Adipose tissue (tissue), 3 donors: ENCODE results near the gene HUS1B. TPM values are rescaled to one million over a fixed set of nuclear protein-coding genes. Genes with fewer than 3 reads are reported as not detected.

Source experiments
- H3K27ac ChIP-seq: one replicate; pipeline ENCODE4 v1.5.1; 2013; ENCODE audit warnings: low read depth, low read length
- WGBS, 3 donors: extraction: QIAGEN DNeasy Blood & Tissue Kit; methylation state at CpG; one replicate each; pipeline ENCODE4 v1.1.7; 2013; 5-methylcytosine and 5-hydroxymethylcytosine counted together
- polyA plus RNA-seq, 3 donors: library from polyadenylated mRNA; stranded (reverse); fragments of 200-250 nt; gene quantifications; one replicate each; pipeline ENCODE4 v1.2.3, GENCODE V29; 2013
- donor health status: healthy with polysubstance abuse.
- donor health status: Bipolar disorder and iron deficiency.
- donor health status: healthy.

The HUS1B gene
- polyA plus RNA-seq, 3 donors: 0.09 to 0.64 (median 0.56) TPM

DNA sequence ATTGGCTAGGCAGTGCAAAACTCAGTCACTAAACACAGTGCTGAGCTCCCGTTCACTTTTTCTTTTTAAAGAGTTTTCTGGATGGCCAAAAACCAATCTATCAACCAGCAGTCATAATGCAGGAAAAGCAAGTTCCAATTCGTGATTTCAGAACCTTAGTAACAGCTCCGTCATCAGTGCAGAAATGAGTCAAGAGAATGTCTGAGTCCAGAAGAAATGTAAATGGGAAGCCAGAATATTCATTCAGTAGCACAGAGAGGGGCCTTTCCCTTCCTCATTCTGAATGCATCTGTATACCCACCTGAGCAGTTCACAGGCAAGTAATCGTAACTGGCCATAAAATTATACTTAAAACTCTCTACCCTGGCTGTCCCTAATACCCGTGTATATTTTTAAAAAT, 20.4 kb downstream of the HUS1B start:
- 70 to 72% (median 72%) methylated on average over 5 of the region's 5 CpGs for WGBS, 3 donors
- H3K27ac ChIP-seq: no peak overlapping the region

DNA sequence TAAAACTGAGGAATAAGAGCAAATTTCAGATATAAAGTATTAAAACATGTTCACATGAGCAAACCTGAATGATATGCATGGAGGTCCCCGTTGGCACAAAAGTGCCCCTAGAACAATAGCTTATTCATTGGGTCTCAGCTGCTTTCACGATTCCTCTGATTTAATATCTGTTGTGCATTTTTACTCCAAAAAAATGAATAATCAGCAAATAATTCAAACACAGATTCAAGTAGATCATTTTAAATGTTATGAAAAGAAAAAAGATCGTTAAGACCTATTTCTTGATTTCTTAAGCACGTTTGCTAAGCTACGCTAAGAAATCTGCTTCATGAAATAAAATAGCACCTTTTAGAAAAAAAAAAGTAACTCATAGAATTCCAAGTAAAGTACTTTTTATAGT, 21.7 kb downstream of the HUS1B start:
- H3K27ac ChIP-seq: no peak overlapping the region
- WGBS, 3 donors: 85 to 93% (median 89%) methylated on average over 5 of the region's 5 CpGs

DNA sequence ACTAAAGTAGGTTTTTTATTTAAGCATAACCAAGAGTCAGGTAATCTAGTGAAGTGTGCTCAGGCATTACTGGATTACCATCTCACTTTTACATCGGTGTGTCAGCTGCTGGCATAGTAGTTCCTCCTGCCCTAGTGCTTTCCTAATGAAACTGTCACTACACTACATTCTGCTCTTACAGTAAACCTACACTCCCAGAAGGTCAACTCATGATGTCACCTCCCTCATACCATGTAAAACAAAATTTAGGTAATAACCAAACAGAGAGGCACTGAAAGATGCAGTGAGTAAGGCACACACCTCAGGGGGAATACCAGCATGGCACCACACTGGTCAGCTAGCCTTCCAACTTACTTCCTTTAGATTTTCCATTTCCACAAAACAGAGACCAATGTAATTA, 23.3 kb downstream of the HUS1B start:
- 92 to 100% (median 93%) methylated on average over 1 of the region's 1 CpG for WGBS, 3 donors
- H3K27ac ChIP-seq: no peak overlapping the region

DNA sequence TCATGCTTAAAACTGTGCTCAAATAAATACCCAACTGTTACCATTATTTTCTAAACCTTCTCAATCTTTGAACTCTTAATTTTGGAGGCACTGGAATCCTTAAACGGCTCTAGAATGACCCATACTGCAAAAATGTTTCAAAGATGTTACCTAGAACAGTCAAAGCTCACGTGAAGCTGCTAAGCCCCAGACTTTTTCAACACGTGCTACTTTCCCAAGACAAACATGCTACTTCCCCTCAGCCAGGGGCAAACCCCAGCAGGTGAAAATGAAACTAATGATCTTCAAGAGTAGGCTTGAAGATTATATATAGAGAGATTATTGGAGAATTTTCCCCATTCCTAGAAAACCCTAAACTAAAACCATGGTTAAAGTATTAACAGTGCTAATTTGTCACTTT, 28.1 kb downstream of the HUS1B start:
- 32 to 67% (median 60%) methylated on average over 3 of the region's 3 CpGs for WGBS, 3 donors
- H3K27ac ChIP-seq: no peak overlapping the region

DNA sequence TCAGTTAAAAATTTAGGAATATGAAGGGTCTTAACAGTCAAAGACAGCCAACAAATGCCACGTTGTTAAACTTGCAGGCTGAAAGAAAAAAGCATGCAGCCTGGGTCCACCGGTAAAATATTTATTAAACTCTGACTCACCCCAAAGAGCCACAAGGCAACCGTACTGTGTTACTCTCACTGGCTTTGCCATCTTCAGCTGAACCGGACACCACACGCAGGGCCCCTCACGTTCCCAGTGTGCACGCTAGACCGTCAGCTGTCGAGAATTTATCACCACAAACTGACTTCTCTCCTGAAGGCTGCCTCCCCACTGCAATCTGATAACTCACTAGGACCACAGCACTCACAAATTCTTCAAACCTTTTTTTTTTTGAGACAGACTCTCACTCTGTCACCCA, 30.7 kb downstream of the HUS1B start:
- H3K27ac ChIP-seq: no peak overlapping the region
- 87 to 90% (median 89%) methylated on average over 9 of the region's 9 CpGs for WGBS, 3 donors

DNA sequence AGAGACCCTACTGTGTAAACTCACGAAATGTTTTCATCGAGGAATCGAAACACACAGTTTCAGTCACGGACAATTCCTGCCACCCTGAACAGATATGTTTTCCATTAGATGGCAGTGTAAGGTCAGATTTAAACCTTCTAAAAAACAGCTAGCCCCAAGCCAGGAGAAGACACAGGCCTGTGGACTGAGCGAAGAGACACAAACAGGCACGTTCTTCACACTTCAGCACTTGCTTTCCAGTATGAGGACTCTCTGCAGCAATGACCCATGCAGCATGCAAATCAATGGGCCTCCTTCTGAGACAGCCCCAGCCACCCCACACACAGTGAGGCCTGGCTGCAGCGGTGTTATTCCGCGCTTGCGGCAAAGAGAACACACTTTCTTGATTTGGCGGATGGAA, 31.9 kb downstream of the HUS1B start:
- H3K27ac ChIP-seq: no peak overlapping the region
- 86 to 93% (median 93%) methylated on average over 11 of the region's 11 CpGs for WGBS, 3 donors

DNA sequence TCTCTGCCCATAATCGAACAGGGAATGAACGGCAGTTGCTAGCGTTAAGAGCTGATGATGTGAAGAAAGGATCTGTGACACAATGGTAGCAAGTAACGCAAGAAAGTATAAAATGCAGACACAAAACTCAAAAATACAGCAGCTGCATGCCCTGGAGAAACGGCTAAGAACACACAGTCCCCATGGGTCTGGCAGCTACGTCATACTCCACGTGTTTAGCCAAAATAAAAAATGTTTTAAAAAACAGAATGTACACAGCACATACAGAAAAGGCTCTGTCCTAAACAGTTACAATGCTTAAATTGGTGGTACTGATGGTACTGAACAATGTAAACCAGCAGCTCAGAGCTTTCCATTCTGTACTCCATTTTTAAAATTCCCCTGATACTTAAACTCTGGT, 34.4 kb downstream of the HUS1B start:
- WGBS, 3 donors: 81 to 92% (median 88%) methylated on average over 7 of the region's 7 CpGs
- no peak overlapping the region for H3K27ac ChIP-seq

DNA sequence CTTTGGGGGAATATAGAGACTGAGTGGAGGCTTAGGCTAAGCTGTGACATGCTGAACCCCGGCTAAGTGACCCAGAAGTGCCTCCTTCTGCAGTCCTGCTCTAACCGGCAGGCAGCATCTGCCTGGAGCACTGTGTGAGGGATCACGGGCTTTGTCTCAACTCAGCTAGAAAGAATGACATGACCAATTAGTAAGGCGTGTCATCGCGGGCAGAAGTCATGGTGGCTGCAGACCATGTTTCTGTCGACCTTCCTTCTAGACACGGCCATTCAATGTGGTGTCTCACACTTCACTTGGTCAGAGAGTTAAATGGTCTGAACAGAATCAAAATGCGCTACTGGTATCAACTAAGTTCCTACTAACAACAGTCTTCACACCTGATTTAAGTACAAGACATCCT, 35.0 kb downstream of the HUS1B start:
- 93 to 96% (median 95%) methylated on average over 9 of the region's 9 CpGs for WGBS, 3 donors
- H3K27ac ChIP-seq: no peak overlapping the region

DNA sequence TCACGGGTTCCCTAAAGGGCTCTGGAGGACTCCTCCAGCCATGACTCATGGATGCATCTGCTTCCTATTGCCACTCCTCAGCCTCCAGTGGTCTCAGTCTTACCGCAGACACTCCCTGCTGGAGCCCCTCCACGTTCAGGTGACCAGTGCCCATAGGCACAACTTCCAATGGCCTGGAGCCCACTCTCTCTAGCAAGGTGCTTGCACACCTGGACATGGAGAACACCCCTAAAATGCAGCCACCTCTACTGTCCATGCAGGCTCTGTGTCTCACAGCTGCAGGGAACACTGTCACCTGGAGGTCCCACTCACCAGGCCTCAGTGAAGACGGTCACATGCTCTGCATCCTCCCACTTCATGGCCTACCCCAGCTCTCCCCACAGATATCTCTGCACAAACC, 36.0 kb downstream of the HUS1B start:
- H3K27ac ChIP-seq: no peak overlapping the region
- 95 to 99% (median 95%) methylated on average over 4 of the region's 4 CpGs for WGBS, 3 donors

DNA sequence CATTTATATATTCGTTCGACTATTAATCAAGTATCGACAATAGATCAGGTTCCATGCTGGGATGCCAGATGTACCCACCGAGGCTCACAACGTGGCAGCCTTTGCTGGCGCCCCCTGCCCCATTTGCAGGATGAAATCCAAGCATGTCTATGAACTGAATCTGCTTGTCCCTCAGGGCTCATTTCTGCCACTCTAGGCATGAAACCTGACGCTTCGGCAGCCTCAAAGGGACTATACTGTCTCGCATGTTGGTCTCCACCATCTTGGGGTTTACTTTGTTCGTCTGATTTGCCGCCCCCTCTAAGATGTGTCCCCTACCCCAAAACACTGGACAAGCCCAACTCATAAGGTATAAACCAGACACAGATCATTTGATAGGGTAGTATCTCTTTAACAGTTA, 36.7 kb downstream of the HUS1B start:
- 94 to 96% (median 95%) methylated on average over 11 of the region's 11 CpGs for WGBS, 3 donors

DNA sequence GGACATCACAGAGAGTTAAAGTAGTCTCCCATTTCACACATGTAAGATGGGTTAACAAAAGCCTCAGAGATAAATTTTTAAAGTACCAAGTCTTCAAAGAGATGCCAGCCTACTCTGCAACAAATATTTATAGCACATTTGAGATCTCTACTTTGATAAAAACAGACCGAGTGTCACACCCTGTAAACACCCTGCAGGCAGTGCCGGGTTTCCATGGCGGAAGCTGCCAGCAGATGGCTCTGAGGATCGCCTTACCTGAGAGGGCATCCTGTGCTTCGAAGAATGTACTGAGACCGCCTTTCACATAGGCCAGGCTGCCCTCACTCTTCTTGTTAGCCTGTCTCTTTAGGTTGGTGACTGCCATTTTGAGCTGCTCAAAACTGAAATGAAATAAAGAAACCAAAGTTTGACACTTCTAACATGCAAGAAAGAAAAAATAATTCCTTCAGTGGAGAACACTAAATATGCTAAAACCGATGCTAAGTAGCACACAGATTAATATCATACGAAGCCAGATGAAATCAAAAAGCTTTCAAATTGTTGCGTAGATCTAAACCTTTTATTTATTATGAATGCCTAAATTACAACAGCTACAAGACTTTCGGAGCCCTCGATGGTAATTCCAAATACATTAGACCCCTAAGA, 39.3 kb downstream of the HUS1B start:
- WGBS, 3 donors: 92 to 94% (median 93%) methylated on average over 11 of the region's 11 CpGs
- H3K27ac ChIP-seq: no peak overlapping the region

More for the DNA sequence above, 36.7 kb downstream of the HUS1B start:
- no peak overlapping the region for H3K27ac ChIP-seq

DNA sequence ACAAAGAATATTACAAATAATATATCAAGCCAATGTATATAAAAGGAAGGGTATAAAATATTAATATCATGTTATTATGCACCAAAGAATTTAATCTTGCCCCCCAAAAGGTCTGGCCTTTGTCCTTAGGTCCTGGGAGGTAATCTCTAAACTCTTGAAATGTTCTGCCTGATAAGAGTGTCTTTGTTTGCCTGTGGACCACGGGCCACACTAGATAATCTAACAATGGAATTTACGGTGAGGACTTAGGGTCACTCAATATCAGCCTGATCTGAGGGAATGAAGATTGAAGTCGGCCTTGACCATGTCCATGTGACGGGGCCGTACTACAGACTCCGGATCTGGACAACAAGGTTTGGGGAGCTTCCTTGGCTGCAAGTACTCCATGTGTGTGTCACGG, 42.9 kb downstream of the HUS1B start:
- 75 to 90% (median 88%) methylated on average over 7 of the region's 7 CpGs for WGBS, 3 donors

DNA sequence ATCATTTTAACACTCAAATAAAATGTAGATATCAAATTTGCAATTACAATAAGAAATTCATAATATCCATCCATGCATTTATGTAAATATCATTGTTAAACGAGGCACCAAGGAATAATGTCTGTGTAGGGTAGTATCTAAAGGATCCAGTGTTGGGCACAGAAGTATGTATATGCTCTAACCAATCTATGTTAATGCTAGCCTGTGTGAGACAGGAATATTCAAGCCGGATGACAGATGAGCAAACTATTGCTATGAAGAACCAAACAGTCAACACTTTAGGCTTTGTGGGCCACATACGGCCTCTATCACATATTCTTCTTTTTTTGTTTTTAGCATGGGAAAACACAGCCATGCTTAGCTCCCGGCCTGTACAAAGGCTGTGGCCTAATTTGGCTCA, 45.0 kb downstream of the HUS1B start:
- WGBS, 3 donors: 62 to 66% (median 65%) methylated on average over 4 of the region's 4 CpGs
- no peak overlapping the region for H3K27ac ChIP-seq

More for the DNA sequence above, 42.9 kb downstream of the HUS1B start:
- H3K27ac ChIP-seq: no peak overlapping the region

DNA sequence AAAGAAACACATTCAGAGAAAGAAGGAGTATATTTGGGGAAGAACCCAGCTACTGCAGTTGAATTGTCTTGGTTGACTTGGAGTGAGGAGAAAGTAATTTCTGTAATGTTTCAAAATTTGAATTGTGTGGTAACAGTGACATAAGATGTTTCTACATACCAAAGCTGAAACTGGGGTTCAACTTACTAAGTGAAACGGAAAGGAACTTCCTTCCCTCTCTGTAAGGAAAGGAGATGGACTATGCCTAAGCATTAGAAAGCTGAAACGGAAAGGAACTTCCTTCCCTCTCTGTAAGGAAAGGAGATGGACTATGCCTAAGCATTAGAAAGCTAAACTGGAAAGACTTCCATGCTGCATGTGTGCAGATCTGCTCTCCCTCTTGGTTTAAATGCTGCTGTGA, 46.0 kb downstream of the HUS1B start:
- WGBS, 3 donors: 24 to 78% (median 35%) methylated on average over 2 of the region's 2 CpGs
- H3K27ac ChIP-seq: no peak overlapping the region

DNA sequence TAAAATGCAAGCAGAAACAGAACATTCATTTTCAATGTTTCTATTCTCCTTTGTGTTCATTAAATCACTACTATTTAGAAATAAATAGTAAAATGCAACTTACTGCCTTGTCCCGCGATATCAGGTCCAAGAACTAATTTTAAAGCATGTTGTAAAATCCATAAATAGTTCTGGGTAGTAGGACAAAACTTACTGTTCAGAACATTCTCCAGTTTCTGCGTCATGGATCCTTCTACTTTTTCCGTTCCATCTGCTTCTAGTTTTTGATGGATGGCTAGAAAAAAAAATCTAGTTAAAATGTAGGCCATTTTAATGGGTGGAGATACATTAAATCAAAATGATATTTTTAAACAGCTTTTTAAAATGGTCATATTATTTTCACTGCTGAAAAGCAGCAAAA, 47.0 kb downstream of the HUS1B start:
- 95 to 96% (median 95%) methylated on average over 4 of the region's 4 CpGs for WGBS, 3 donors
- H3K27ac ChIP-seq: no peak overlapping the region

DNA sequence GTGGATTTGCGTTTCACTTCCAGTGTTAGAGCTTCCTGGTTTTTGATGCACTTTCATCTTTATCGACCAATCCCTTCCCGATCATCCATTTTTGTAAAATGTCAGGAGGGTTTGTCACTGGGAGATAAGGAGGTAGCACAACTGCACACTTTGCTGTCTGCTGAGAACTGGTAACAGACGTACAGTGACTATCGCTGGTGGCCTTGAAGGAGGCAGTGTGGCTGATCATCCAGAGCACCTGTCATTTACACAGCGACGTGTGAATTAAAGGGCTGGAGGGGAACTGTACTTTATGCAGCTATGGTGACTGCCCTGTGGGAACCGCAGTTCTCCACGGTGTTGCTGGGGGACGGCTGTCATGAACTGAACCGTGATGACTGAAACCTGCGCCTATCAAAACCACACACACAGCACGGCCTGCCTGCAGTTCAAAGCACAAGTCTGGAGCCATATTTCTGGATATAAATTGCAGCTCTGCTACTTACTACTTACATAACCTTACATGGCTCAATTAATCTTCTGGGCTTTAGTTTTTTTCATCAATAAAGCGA, 50.0 kb downstream of the HUS1B start:
- no peak overlapping the region for H3K27ac ChIP-seq
- WGBS, 3 donors: 90 to 94% (median 92%) methylated on average over 14 of the region's 14 CpGs

Other genes with a start within 250 kb of the HUS1B start
- gene EXOC2, start 36.0 kb upstream of the HUS1B start, polyA plus RNA-seq: 1 to 10 TPM; 3.8 to 9.2 (median 6.9) TPM